Measurements from ENCODE around the gene EIF3J. TPM values are rescaled to one million over a fixed set of nuclear protein-coding genes. Genes with fewer than 3 reads are reported as not detected.
A peak's percentile ranks its signal among the peaks of the same experiment; 100 is the strongest.
"Not testable (repeated sequence)": the region's sequence is repeated elsewhere in the genome, so short reads cannot be mapped to it uniquely, and the experiment has no call there.

The EIF3J gene
- 68.9 TPM for total RNA-seq

GRCh38 chr15:44536962-44537734, at the start of gene EIF3J:
Gene EIF3J, plus strand, starts transcription at chr15:44537147. Its CDS starts 48 bp downstream, at chr15:44537195.
- DNase-seq (ENCODE audit: low spot score) = peak; percentile 95
- peak; percentile 97 for ATAC-seq
- intact Hi-C loops (cut with DNase I) = no loop called here

- intact Hi-C loops (cut with DNase I) = no loop called here
- DNase-seq (ENCODE audit: low spot score) = no peak
- ATAC-seq = no peak
These were observed 47.5 kb upstream of the EIF3J start for GRCh38 chr15:44489464-44489863.

GRCh38 chr15:44490622-44491021, 46.3 kb upstream of the EIF3J start:
- no peak for DNase-seq (ENCODE audit: low spot score)
- intact Hi-C loops (cut with DNase I) = no loop called here
- ATAC-seq = no peak

- intact Hi-C loops (cut with DNase I) = no loop called here
- DNase-seq (ENCODE audit: low spot score) (no peak), ATAC-seq (no peak)
These were observed 44.9 kb upstream of the EIF3J start for GRCh38 chr15:44492040-44492439.

GRCh38 chr15:44492672-44493071, 44.3 kb upstream of the EIF3J start:
- intact Hi-C loops (cut with DNase I) = no loop called here
- ATAC-seq = no peak
- DNase-seq (ENCODE audit: low spot score) = no peak

GRCh38 chr15:44495562-44495961, 41.4 kb upstream of the EIF3J start:
- intact Hi-C loops (cut with DNase I) = no loop called here
- ATAC-seq = no peak
- DNase-seq (ENCODE audit: low spot score) = no peak

- no peak for ATAC-seq
- intact Hi-C loops (cut with DNase I) = no loop called here
- DNase-seq (ENCODE audit: low spot score) = no peak
These were observed 36.4 kb upstream of the EIF3J start for GRCh38 chr15:44500555-44500954.

GRCh38 chr15:44501768-44502366, 35.1 kb upstream of the EIF3J start:
- intact Hi-C loops (cut with DNase I) = no loop called here

GRCh38 chr15:44516436-44516835, 20.5 kb upstream of the EIF3J start:
- intact Hi-C loops (cut with DNase I) = no loop called here
- DNase-seq (ENCODE audit: low spot score) (no peak), ATAC-seq (no peak)

More at GRCh38 chr15:44501768-44502366, 35.1 kb upstream of the EIF3J start:
- peak; percentile 57 for ATAC-seq
- no peak for DNase-seq (ENCODE audit: low spot score)

GRCh38 chr15:44519537-44519936, 17.4 kb upstream of the EIF3J start:
- no peak for DNase-seq (ENCODE audit: low spot score)
- ATAC-seq = no peak
- intact Hi-C loops (cut with DNase I) = no loop called here

GRCh38 chr15:44525018-44525417, 11.9 kb upstream of the EIF3J start:
- DNase-seq (ENCODE audit: low spot score) (no peak), ATAC-seq (no peak)
- intact Hi-C loops (cut with DNase I) = no loop called here

- no peak for ATAC-seq
- intact Hi-C loops (cut with DNase I) = no loop called here
- no peak for DNase-seq (ENCODE audit: low spot score)
These were observed 9.7 kb upstream of the EIF3J start for GRCh38 chr15:44527241-44527640.

- ATAC-seq (no peak), DNase-seq (ENCODE audit: low spot score) (no peak)
- intact Hi-C loops (cut with DNase I) = no loop called here
These were observed 6.9 kb upstream of the EIF3J start for GRCh38 chr15:44529864-44530604.

GRCh38 chr15:44530653-44531052, 6.3 kb upstream of the EIF3J start:
- no peak for DNase-seq (ENCODE audit: low spot score)
- intact Hi-C loops (cut with DNase I) = no loop called here
- ATAC-seq = no peak

- ATAC-seq; DNase-seq (ENCODE audit: low spot score); intact Hi-C loops (cut with DNase I): not testable (repeated sequence)
These were observed 4.7 kb upstream of the EIF3J start for GRCh38 chr15:44532275-44532674.

GRCh38 chr15:44532689-44533088, 4.3 kb upstream of the EIF3J start:
- DNase-seq (ENCODE audit: low spot score) (no peak), ATAC-seq (no peak)
- intact Hi-C loops (cut with DNase I) = no loop called here

- DNase-seq (ENCODE audit: low spot score) (no peak), ATAC-seq (no peak)
- intact Hi-C loops (cut with DNase I) = no loop called here
These were observed 1.9 kb upstream of the EIF3J start for GRCh38 chr15:44535092-44535491.

GRCh38 chr15:44535523-44536301, 1.2 kb upstream of the EIF3J start:
- ATAC-seq = peak; percentile 8
- DNase-seq (ENCODE audit: low spot score) = no peak
- intact Hi-C loops (cut with DNase I) = no loop called here

- peak; percentile 93 for ATAC-seq
- DNase-seq (ENCODE audit: low spot score) = peak; percentile 91
- intact Hi-C loops (cut with DNase I) = no loop called here
These were observed 515 bp upstream of the EIF3J start for GRCh38 chr15:44536302-44536961.

All from sciatic nerve (tissue), 2 donors.